ENCODE data around the gene PRDX2.
A peak's percentile ranks its signal among the peaks of the same experiment; 100 is the strongest.

- TF ChIP-seq CTCF (IDR thresholded peaks at IDR 0.05), result peak in 2 of 6 experiments; percentile 23 to 26
- TF ChIP-seq POLR2A (IDR thresholded peaks at IDR 0.05), result peak in 1 of 4 donors; percentile 53
Observed at GRCh38 chr19:12806242-12807081, 4.9 kb upstream of the PRDX2 start, which contains the start of gene RNASEH2A.

Data from upper lobe of left lung (tissue), 4 donors.